ENCODE data around the gene PEX6. TPM values are rescaled to one million over a fixed set of nuclear protein-coding genes. Genes with fewer than 3 reads are reported as not detected.

Gene PEX6
- total RNA-seq, 1 experiment from 2014 or later: 25.8 TPM

- peaks cover 31% of the 10 kb centered on the region for H3K4me1 Mint-ChIP-seq (ENCODE audit: insufficient read depth, unreplicated experiment)
- H3K27ac Mint-ChIP-seq (ENCODE audit: low read depth, unreplicated experiment): peak overlapping the region; percentile 99
- intact Hi-C loops (cut with micrococcal nuclease): loop anchor here (5.0 kb wide), 1 partner anchor 41 kb away; the partner anchor contains the start of gene CUL7
- no peak for DNase-seq (ENCODE audit: unreplicated experiment)
- no peaks in the 10 kb centered on the region for H3K27me3 Mint-ChIP-seq (ENCODE audit: insufficient read depth, unreplicated experiment)
- ChIA-PET CTCF (interaction anchor here (0.7 to 1.9 kb wide), 3 partner anchors 24 to 110 kb away, joined by 4 to 7 read pairs (median 6); no protein-coding TSS in a partner anchor), POLR2A (interaction anchor here (1.3 to 5.5 kb wide), 5 partner anchors 11 to 82 kb away, joined by 3 to 23 read pairs (median 4); partner anchors contain the start of genes CNPY3, PEX6, PPP2R5D and RRP36)
- peaks cover 38% of the 10 kb centered on the region for H3K36me3 Mint-ChIP-seq (ENCODE audit: insufficient read depth, unreplicated experiment)
- no peak overlapping the region for H3K4me3 Mint-ChIP-seq (ENCODE audit: unreplicated experiment)
- H3K9me3 Mint-ChIP-seq (ENCODE audit: unreplicated experiment): no peaks in the 10 kb centered on the region
- TF ChIP-seq, protein P1, sequence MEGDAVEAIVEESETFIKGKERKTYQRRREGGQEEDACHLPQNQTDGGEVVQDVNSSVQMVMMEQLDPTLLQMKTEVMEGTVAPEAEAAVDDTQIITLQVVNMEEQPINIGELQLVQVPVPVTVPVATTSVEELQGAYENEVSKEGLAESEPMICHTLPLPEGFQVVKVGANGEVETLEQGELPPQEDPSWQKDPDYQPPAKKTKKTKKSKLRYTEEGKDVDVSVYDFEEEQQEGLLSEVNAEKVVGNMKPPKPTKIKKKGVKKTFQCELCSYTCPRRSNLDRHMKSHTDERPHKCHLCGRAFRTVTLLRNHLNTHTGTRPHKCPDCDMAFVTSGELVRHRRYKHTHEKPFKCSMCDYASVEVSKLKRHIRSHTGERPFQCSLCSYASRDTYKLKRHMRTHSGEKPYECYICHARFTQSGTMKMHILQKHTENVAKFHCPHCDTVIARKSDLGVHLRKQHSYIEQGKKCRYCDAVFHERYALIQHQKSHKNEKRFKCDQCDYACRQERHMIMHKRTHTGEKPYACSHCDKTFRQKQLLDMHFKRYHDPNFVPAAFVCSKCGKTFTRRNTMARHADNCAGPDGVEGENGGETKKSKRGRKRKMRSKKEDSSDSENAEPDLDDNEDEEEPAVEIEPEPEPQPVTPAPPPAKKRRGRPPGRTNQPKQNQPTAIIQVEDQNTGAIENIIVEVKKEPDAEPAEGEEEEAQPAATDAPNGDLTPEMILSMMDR (IDR thresholded peaks at IDR 0.05; ENCODE audit: unreplicated experiment): no peak
- BruUV-seq (replicated peaks): no TSS peak
Observed at GRCh38 chr6:43011207-43011606, 32.2 kb upstream of the PEX6 start.

GRCh38 chr6:43009124-43009523, 30.1 kb upstream of the PEX6 start:
- no peak overlapping the region for H3K4me3 Mint-ChIP-seq (ENCODE audit: unreplicated experiment)
- peaks cover 35% of the 10 kb centered on the region for H3K36me3 Mint-ChIP-seq (ENCODE audit: insufficient read depth, unreplicated experiment)
- peaks cover 23% of the 10 kb centered on the region for H3K4me1 Mint-ChIP-seq (ENCODE audit: insufficient read depth, unreplicated experiment)
- TF ChIP-seq, protein P1 (IDR thresholded peaks at IDR 0.05; ENCODE audit: unreplicated experiment): peak; percentile 16
- H3K27ac Mint-ChIP-seq (ENCODE audit: low read depth, unreplicated experiment): no peak overlapping the region
- DNase-seq (ENCODE audit: unreplicated experiment): peak; percentile 29
- POLR2A ChIA-PET: interaction anchor here (1.0 to 1.7 kb wide), 3 partner anchors 10 to 87 kb away, joined by 4 to 10 read pairs (median 4); partner anchors contain the start of genes KLC4 and MRPL2
- CTCF ChIA-PET: interaction anchor here (0.7 kb wide), 1 partner anchor 173 kb away, joined by 3 read pairs; no protein-coding TSS in a partner anchor
- no peaks in the 10 kb centered on the region for H3K27me3 Mint-ChIP-seq (ENCODE audit: insufficient read depth, unreplicated experiment)
- H3K9me3 Mint-ChIP-seq (ENCODE audit: unreplicated experiment): no peaks in the 10 kb centered on the region
- intact Hi-C loops (cut with micrococcal nuclease): no loop called here
- no TSS peak for BruUV-seq (replicated peaks)

- DNase-seq (ENCODE audit: unreplicated experiment): no peak
- Mint-ChIP-seq H3K27ac (ENCODE audit: low read depth, unreplicated experiment) (no peak overlapping the region), H3K4me3 (ENCODE audit: unreplicated experiment) (no peak overlapping the region), H3K9me3 (ENCODE audit: unreplicated experiment) (no peaks in the 10 kb centered on the region), H3K27me3 (ENCODE audit: insufficient read depth, unreplicated experiment) (no peaks in the 10 kb centered on the region), H3K36me3 (ENCODE audit: insufficient read depth, unreplicated experiment) (peaks cover 34% of the 10 kb centered on the region), H3K4me1 (ENCODE audit: insufficient read depth, unreplicated experiment) (peaks cover 7% of the 10 kb centered on the region)
- intact Hi-C loops (cut with micrococcal nuclease): no loop called here
- TF ChIP-seq, protein P1 (IDR thresholded peaks at IDR 0.05; ENCODE audit: unreplicated experiment): no peak
- CTCF ChIA-PET: interaction anchor here (0.7 to 1.4 kb wide), 4 partner anchors 11 to 137 kb away, joined by 3 to 6 read pairs (median 3); no protein-coding TSS in a partner anchor
- no TSS peak for BruUV-seq (replicated peaks)
- POLR2A ChIA-PET: interaction anchor here (0.6 to 1.6 kb wide), 3 partner anchors 29 to 543 kb away, joined by 3 to 5 read pairs (median 4); no protein-coding TSS in a partner anchor
Observed at GRCh38 chr6:43007126-43007525, 28.1 kb upstream of the PEX6 start.

- Mint-ChIP-seq H3K4me3 (ENCODE audit: unreplicated experiment) (no peak overlapping the region), H3K36me3 (ENCODE audit: insufficient read depth, unreplicated experiment) (peaks cover 34% of the 10 kb centered on the region)
Observed at GRCh38 chr6:43006251-43006650, 27.3 kb upstream of the PEX6 start.

More at GRCh38 chr6:43006251-43006650, 27.3 kb upstream of the PEX6 start:
- no peaks in the 10 kb centered on the region for H3K9me3 Mint-ChIP-seq (ENCODE audit: unreplicated experiment)
- TF ChIP-seq, protein P1 (IDR thresholded peaks at IDR 0.05; ENCODE audit: unreplicated experiment): no peak
- intact Hi-C loops (cut with micrococcal nuclease): no loop called here
- H3K27ac Mint-ChIP-seq (ENCODE audit: low read depth, unreplicated experiment): no peak overlapping the region
- no TSS peak for BruUV-seq (replicated peaks)
- no peaks in the 10 kb centered on the region for H3K27me3 Mint-ChIP-seq (ENCODE audit: insufficient read depth, unreplicated experiment)
- CTCF ChIA-PET: interaction anchor here (0.5 to 1.4 kb wide), 2 partner anchors 10 to 89 kb away, joined by 3 to 6 read pairs; no protein-coding TSS in a partner anchor
- POLR2A ChIA-PET: no interaction called here
- DNase-seq (ENCODE audit: unreplicated experiment): no peak
- H3K4me1 Mint-ChIP-seq (ENCODE audit: insufficient read depth, unreplicated experiment): peaks cover 5% of the 10 kb centered on the region

Data from MCF 10A (cell line).